GM21367 (cell line): ENCODE results near the gene CACNA1S.

Experiments
- ATAC-seq: cut with Tn5 transposase; IDR thresholded peaks from one replicate; pipeline ENCODE4 v1.9.1; 2021; ENCODE audit not compliant: unreplicated experiment

The CACNA1S gene

DNA sequence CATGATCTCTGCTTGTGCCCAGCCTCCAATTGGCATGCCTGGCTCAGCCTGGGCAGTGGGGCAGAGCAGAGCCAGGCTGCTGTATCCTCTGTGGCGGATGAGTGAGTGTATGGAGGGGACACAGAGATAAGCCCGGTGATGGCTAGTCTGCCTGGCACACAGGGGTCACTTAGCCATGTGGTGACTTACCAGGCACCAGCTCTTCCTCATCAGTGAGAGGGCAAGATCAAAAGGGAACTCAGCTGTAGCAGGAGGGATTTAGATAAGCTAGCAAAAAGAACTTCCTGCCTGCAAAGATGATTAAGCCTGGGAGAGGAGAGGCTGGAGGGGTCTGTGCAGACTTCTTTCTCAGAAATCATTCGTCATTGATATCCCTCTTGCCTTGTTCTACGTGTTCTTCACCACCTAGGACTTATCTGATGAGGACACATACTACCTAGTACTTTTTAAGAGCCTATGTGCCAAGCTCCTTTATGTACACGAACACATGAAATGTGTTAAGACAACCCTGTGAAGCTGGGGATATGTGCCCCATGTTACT, 96.6 kb downstream of the CACNA1S start:
- ATAC-seq = no peak

DNA sequence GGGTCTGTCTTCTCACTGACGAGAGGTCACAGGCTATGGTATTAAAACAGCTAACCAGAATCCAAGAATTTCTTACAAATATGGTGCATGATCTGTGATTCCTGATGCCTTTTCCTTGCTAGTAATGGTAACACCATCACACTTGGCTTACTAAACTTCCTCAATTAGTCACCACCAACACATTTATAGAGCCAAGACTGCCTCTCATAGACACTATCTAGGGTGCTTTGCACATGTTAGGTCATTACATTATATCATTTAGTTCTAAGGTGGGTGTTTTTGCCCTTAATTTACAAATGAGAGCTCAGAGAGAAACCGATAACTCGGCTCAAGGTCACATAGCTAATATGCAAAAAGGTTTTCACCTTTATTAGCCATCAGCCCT, 97.4 kb downstream of the CACNA1S start:
- no peak for ATAC-seq

DNA sequence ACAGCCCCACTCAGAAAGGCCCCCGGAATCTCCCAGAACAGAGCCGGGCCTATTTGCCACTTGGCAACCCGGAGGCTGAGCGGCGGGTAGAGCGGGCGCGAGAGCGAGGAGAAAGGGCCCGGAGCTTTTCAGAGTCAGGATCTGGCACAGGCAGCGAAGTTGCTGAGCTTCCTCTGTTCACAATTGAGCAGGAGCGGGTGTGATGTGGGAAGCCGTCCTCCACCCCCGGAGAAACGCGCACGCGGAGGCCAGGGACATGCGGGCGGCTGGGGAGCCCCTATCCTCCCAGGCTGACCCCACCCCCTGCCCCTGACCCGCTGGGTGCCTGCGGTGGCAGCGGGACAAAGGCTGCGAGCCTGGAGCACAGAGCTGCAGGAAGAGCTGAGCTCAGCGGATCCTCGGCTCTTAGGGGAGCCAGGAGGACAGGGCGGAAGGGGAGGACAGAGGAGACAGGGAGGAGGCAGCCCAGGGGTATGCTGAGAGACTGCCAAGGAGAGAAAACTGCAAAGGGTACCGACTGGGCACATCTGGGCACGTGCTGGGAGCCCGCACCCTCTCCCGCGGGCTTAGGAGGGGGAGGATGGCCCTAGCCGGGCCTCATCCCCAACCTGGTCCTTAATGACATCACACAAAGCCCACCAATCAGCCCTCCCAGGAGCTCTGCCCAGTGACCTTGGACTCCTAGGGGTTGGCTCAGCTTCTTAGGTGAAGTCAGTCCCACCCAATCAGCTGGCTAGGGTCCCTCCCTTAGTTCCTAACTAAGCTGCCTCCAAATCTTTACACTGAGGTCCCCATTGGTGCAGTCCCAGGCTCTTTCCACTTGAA, 98.0 kb downstream of the CACNA1S start:
- no peak for ATAC-seq

DNA sequence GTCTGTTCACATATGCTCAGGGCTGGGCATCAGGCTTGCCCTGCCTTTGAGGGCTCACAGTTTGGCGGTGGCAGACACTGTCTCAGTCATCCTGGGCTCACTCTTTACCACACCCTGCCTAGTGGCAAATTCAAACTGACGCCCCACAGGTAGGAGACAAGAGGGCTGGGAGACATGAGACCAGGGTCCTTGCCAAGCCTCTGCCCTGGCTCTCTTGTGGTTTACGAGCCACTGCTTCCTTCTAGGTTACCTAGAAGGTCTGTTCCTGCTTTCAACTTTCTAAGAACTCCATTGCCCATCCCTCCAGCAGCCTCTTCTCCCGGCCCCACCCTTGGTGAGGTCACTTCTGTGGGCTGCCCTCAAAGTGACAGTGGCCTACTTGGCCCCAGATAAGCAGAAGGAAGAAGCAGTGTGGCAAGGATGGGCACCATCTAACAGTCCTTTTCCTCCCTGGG, 99.2 kb downstream of the CACNA1S start:
- no peak for ATAC-seq

DNA sequence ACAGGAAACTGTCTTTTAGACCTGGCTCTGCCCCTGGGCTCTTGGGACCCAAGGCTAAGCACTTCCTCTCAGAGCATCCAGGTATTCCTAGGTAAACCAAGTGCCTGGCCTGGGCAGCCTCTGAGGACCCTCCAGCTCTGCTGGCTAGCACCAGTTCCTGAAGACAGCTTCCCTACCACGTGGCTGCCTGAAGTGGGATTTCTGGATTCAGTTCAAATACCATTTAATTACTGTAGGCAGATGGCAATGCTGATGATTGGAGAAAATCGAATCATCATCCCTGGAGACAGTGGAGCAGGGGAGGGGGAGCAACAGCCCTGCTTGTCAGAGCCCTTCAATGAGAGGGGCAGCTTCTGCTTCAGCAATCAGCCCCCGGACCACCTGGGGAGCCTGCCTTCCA, 100.6 kb downstream of the CACNA1S start:
- no peak for ATAC-seq

DNA sequence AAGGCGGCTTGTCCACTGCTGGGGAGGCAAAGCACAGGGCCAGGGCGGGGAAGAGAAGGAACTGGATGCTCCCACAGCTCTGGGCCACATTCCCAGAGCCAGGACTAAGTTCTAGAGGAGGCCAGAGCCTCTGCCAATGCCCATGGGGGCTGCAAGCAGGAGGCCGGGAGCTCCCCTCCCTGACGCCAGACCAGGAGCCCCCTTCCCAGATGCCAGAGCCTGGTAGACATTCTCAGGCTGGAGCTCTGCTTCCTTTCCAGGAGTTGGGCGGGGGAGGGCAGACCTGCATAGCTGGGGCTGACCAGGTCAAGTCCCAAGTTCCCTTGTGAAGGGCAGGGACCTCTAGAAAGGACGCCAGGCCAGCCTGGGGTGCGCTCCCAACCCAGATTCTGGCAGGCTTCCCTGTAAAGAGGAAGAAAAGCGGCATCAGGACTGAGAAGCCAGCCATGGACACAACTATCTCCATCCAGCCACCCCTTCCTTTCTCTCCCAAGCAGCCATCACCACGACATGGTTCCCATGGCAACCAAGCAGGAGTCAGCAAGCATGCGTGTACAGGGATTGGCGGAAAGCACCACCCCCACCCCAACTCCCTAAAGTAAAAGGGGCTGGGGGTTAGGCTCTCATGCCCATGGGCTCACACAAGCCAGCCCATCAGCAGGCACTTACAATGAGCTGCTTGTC, 102.1 kb downstream of the CACNA1S start:
- ATAC-seq = no peak

DNA sequence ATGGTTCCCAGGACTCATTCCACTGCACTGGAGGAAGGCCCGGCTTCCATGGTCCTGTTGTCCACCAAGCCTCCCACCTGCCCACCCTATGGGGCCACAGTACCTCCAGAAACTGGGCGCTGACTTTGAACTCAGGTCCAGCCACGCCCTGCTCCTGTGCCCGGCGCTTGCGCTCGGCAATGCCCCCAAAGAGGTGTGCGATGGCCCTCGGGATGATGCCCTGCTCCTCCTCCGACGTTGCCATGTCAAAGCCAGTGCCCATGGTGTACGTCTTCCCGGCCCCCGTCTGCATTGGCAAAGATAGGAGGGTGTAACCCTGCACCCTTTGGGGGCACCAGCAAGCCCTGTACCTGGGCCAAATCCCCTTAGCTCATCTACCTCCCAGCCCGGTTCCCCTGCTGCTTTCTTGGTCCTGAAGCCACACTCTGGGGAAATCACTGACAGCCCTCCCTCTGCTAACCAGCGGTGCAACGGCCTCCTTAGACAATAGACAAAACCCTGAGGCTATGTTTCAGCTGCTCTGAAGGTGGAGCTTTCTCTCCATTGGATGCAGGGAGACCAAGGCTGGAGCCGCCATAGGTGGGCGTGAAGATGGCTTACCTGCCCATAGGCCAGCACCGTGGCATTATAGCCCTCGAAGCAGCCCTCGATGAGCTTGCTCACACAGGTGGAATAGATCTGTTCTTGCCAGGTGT, 103.4 kb downstream of the CACNA1S start:
- ATAC-seq = no peak

DNA sequence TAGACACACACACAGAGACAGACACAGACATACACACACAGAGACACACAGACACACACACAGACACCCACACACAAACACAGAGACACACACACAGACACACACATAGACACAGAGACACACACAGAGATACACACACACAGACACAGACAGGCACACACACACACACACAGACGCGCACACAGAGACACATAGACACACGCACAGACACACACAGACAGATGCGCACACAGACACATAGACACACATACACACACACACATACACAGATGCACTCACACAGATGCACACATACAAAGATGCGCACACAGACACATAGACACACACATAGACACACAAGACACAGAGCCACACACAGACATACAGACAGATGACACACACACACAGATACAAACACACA, 104.7 kb downstream of the CACNA1S start:
- no peak for ATAC-seq

DNA sequence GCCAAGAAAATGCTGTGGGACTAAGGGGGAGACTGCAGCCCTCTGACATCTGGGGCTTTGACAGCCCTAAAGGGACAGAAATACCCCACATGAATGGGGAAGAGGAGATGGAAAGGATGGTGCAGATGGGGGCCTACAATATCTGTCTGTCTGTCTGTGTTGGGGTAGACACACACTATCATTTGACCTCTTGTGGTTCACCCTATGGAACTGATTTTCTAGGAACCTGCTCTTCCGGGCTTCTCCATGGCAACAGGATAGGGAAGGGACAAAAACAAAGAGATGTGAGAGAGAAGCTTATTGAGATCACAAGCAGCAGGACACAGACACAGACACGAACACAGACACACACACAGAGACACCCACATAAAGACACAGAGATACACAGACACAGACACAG, 105.8 kb downstream of the CACNA1S start:
- no peak for ATAC-seq

DNA sequence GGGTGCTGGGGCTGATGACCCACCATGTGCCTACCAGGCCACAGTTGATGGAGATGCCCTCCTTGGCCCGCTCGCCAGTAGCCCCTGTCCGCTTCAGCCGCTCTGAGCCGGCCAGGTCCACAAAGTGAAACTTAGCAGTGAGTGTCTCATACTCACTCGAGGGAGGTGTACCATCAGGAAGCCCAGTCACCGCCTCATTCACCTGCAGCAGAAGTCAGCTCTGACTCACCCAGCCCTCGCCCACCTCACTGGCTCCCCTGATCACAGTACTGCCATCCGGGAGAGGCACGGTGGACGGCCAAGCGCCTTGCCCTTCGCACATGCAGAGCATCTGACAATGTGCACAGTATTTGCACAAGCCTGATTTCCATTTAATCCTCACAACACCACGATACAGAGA, 107.5 kb downstream of the CACNA1S start:
- ATAC-seq = no peak

DNA sequence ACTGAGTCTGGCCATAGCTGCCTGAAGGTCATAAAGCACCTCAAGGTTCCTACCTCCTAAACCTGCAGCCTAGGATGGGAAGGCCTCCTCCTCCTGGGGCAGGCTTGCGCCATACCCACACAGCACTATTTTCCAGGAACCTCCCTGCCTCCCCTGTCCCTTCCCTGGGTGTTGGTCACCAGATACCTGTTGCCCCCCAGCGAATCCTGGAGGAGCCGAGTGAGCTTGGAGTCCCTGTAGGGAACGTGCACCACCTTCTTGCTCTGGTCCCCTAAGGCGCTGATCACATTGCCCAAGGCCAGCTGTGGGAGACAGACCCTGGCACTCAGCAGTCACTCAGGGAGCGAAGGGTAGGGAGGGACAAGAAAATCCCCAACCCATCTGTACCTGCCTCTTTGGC, 108.1 kb downstream of the CACNA1S start:
- ATAC-seq = no peak

DNA sequence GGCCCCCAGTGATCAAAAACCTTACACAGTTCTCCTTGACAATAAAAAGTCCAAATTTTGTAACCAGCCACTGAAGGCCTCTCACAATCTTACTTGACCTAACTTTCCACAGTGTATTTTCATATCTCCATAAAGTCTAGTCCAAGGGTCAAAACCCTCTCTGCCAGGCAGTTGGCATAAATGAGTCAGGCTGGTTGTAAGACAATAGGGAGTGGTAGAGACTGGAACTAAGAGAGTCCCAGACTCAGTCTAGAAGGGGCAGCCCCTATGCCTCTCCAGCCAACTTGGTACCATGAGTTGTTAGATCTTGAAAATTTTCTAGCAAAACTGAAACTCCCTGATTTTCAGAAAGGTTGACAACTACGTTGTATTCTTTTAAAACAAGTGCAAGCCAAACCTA, 109.7 kb downstream of the CACNA1S start:
- no peak for ATAC-seq

DNA sequence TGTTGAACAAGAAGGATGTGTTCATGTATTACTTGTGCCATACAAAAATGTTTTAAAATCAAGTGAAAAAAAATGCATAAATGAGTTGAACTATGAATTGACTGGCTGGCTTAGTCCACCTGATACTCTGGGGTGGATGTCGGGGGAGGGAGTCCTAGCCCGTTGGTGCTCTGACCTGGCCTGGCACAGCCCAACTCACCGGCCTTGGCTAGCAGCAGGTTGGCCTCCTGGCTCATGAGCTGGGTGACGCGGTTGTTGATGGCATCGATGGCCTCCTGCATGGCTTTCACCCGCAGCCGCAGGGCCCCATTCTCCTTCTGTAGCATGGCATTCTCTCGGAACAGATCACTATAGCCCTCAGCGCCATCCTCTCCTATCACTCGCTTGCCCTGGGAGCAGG, 110.3 kb downstream of the CACNA1S start:
- no peak for ATAC-seq

DNA sequence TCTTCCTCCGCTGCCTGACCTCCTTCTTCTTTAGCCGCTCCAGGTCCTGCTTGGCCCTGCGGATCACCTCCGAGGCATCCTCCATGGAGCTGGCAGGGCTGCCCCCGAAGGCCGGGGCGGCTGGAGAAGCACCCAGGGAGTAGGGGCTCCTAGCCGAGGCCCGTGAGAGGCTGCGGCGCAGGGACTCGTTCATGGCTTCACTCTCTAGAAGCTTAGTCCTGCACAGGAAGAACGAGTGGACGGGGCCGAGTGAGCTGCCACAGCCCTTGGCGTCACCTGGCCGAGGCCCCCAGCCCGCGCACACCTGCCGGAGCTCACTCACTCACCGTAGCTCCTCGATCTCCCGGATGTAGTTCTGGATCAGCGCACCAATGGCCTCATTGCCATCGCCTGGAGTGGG, 111.8 kb downstream of the CACNA1S start:
- no peak for ATAC-seq

DNA sequence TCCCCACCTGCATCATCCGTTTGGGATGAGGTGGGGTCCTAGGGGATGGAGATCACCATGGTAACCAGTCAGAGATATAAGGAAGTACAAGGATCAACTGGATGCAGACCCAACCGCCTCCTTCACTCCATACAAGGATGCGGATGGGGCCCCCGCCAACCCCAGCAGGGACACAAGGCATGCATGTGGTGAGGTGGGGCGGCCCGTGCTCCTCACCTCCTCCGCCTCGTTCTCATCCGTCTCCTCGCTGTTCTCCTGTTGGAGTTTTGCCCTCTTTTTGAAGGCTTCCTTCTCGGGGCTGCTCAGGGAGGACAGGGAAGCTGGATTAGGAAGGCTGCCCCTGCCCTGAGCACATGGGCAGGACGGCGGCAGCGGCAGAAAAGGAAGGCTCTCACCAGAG, 112.6 kb downstream of the CACNA1S start:
- no peak for ATAC-seq

DNA sequence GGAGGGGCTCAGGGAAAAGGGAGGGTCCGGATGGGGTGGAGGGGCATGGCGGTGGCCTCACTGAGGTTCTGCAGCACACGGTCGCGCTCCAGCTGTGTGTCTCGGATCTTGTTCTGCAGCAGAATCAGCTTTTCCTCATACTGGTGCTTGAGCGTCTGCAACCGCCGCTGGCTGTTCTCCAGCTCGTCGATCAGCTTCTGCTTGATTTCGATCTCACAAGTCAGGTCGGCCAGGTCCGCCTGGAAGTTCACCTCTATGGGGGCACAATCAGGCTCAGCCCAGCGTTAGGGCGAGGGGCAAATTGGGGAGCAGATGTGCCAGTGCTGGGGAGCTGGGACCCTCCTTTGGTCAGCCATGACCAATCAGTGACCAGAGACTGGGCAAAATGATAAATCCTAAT, 113.9 kb downstream of the CACNA1S start:
- ATAC-seq = no peak

DNA sequence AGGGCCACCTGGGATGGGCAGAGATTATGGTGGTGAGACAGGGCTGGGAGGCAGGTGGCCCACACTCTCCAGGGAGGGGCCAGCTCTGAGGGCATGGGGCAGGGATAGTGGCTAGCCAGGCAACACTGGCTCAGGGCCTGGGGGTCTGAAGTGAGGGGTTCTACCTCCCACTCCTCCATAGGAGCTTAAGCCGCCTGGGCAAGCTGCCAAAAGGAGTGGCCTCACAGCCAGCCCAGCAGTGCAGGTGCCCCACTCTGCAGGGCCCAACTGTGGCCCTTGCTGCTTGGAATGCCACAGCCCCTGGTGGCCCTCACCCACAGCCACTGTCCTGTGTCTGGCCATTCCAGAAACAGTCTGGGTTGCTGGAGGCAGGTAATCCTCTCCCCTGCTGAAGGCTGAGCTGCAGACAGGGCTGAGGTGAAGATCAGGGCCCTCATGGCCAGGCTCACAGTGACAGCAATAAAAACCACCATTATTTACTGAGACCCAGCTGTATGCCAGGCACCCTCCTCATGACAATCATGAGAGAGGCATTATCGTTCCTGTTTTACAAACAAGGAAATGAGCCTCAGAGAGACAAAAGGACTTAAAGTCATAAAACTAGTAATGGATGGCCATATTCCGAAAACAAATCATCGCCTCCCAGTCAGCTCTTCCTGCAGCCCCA, 119.7 kb downstream of the CACNA1S start:
- no peak for ATAC-seq

DNA sequence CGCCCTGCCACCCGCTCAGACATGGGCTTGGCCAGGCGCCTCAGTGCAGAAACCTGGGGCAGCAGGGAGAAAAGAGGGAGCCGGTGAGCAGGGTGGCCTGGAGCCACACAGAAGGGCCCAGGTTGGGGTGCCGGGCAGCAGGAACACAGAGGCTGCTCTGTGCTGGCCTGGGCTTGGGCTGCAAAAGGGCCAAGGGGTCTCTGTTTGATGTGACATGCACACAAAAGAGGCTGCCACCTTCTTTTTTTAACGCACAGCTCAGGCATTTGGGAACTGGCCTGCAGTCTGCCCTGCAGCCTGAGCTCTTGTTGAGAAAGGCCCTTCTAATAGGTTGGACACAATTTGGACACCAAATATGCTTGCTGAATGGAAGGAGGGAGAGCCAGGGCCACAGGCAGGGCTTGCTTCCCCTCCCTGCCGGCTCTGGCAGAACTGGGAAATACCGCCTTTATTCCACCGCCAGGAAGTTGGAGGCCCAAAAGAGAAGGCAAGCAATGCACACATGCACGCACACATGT, 121.1 kb downstream of the CACNA1S start:
- no peak for ATAC-seq

DNA sequence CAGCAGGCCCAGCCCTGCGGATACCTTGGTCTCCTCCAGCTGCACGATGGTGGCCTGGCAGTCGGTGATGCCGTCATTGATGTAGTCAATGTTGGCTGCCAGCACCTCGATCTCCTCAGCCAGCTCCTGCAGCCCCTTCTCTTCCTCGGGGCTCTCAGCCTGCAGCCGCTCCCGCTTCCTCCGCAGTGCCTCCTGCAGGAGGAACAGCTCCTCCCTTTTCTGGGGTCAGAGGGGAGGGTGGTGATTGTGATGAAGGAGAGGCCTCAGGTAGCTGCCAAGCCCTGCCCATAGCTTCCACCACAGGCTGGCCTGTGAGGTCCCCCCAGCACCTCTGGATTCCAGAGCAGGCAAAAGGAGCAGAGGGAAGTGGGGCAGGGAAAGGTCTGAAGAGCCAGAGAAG, 122.1 kb downstream of the CACNA1S start:
- ATAC-seq = no peak
